Colonic mucosa (tissue), 4 donors: ENCODE measurements around the gene ZSWIM5. TPM values are rescaled to one million over a fixed set of nuclear protein-coding genes. Genes with fewer than 3 reads are reported as not detected.

Experiments used
- DNase-seq: peaks from one replicate; pipeline ENCODE4 v3.0.0-alpha.2; 2020
- H3K27ac ChIP-seq: fragments of 200-600 bp; one replicate; pipeline ENCODE4 v1.8.0; 2021
- H3K27me3 ChIP-seq: fragments of 200-600 bp; one replicate; pipeline ENCODE4 v1.8.0; 2021
- H3K36me3 ChIP-seq: fragments of 200-600 bp; one replicate; pipeline ENCODE4 v1.8.0; 2021
- H3K4me1 ChIP-seq: fragments of 200-600 bp; one replicate; pipeline ENCODE4 v1.8.0; 2021; ENCODE audit warnings: mild to moderate bottlenecking
- H3K4me3 ChIP-seq: fragments of 200-600 bp; one replicate; pipeline ENCODE4 v1.8.0; 2021
- H3K9ac ChIP-seq, 2 donors: one replicate each; pipeline ENCODE4 v1.7.0; 2013; ENCODE audit warnings: control low read depth in 2 of 2, low read depth in 2 of 2, low read length in 2 of 2
- H3K9me3 ChIP-seq: fragments of 200-600 bp; one replicate; pipeline ENCODE4 v1.8.0; 2021
- intact Hi-C: fragments of 100-400 bp; cut with DNase I; formaldehyde crosslinking; loops from one replicate; pipeline ENCODE4 v1.14.1; 2022
- total RNA-seq, 2 donors: library from RNA; stranded (reverse); fragmentation: NEBNext Ultra II Directional in 1 of 2; extraction: Animal tissue kit (Norgen Biotek cat#: 25700) in 1 of 2; gene quantifications; one replicate each; pipeline ENCODE4 v1.2.1, GENCODE V29; 2021
- TF ChIP-seq, protein P1 (sequence below): fragments of 200-600 bp; IDR thresholded peaks from one replicate; pipeline ENCODE4 v1.8.0; 2022; ENCODE audit warnings: antibody characterized with exemption, mild to moderate bottlenecking
- donor health status: healthy.
- donor health status: DM: no; HTN: no; CAD: no.
- donor health status: DM: no; HTN: no; CAD: no.

ZSWIM5 gene
- total RNA-seq, 2 donors from 2014 or later = 9.0 to 9.7 TPM

DNA sequence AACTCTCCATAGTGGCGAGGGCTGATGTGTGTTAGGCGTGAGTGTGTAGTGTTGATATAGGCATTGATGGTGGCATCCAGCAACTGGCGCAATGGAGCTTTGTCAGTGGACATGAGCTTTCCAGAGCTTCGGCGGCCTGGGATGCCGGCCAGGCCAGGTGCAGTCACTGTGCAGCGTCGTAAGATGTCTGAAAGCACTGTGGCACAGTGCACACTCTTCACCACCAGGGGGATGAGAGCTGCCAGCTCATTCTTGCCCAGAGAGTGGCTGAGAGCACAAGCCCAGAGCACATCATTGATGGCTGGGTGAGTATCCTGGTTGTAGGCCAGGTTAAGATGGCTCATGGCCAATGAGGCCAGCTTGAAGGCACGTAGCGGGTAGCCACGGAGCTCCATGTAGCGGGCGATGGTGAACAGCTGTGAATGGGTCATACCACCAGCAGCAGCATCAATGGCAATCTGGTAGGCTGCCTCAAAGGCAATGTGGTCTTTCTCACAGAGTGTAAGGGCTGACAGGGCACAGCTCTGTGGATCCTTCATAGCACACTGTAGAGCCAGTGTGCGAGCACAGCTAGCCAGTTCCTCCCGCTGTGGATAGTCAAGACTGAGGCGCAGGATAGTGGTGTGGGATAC lies 187.7 kb downstream of the ZSWIM5 start:
- H3K36me3 ChIP-seq = no peaks in the 10 kb centered on the region
- H3K9ac ChIP-seq = no peak overlapping the region
- H3K9me3 ChIP-seq = no peaks in the 10 kb centered on the region
- peak; percentile 71 for DNase-seq
- H3K27me3 ChIP-seq = no peaks in the 10 kb centered on the region
- H3K4me3 ChIP-seq = no peak overlapping the region
- intact Hi-C loops = loop anchor here (5.0 kb wide), 1 partner anchor 214 kb away; no protein-coding TSS in a partner anchor
- H3K27ac ChIP-seq = no peak overlapping the region
- TF ChIP-seq, protein P1, sequence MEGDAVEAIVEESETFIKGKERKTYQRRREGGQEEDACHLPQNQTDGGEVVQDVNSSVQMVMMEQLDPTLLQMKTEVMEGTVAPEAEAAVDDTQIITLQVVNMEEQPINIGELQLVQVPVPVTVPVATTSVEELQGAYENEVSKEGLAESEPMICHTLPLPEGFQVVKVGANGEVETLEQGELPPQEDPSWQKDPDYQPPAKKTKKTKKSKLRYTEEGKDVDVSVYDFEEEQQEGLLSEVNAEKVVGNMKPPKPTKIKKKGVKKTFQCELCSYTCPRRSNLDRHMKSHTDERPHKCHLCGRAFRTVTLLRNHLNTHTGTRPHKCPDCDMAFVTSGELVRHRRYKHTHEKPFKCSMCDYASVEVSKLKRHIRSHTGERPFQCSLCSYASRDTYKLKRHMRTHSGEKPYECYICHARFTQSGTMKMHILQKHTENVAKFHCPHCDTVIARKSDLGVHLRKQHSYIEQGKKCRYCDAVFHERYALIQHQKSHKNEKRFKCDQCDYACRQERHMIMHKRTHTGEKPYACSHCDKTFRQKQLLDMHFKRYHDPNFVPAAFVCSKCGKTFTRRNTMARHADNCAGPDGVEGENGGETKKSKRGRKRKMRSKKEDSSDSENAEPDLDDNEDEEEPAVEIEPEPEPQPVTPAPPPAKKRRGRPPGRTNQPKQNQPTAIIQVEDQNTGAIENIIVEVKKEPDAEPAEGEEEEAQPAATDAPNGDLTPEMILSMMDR = peak; percentile 79
- no peaks in the 10 kb centered on the region for H3K4me1 ChIP-seq

DNA sequence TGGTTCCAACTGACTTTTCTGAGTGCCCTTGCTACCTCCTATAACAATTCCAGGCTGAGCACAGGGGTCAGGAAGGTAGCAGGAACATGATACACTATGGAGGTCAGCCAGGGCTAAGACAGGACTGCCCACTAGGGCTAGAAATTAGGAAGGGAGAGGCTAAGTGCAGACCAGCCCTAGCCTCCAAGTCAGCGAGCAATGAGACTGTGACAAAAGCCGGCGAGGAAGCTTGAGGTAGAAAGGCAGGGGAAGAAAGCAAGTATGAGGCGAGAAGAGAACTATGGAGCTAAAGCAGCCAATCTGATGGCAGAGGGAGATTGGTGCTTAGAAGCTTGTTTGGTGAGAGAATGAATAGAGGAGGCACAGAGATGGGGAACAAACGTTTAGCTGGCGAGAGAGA lies 189.6 kb downstream of the ZSWIM5 start:
- Histone ChIP-seq H3K27me3 (no peaks in the 10 kb centered on the region), H3K9me3 (no peaks in the 10 kb centered on the region), H3K27ac (no peak overlapping the region), H3K36me3 (no peaks in the 10 kb centered on the region), H3K4me3 (no peak overlapping the region), H3K9ac (no peak overlapping the region), H3K4me1 (no peaks in the 10 kb centered on the region)
- TF ChIP-seq, protein P1 = no peak
- DNase-seq = no peak
- intact Hi-C loops = loop anchor here (2.0 to 5.0 kb wide), 2 partner anchors 216 to 284 kb away; no protein-coding TSS in a partner anchor

DNA sequence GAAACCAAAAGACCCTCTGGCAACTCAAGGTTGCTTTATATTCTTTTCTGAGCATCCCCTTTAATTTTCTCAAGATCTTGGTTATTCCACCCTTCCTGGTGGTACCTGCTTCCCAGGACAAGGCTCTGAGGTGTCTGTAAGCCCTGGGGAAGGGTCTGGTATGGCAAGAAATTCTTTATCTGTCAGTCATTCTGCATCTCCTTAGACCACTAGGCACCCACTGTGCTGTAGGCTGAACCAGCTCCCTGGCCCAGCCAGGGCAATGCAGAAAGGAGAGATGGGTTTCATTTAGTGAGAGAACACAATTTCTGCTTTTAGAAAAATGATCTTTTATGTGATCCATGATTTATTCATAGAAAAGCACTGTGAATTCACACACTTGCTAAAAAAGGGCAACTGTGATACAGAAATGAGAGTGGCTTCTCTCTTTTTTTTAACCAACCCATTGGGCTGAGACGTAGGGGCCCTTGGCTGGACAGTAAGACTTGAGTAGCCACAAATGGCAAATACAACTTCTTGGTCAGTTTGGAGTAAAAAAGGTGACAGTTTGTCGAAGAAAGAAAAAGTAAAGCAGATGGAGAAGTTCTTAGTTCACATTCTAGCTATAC lies 190.2 kb downstream of the ZSWIM5 start:
- Histone ChIP-seq H3K27ac (no peak overlapping the region), H3K27me3 (no peaks in the 10 kb centered on the region), H3K9ac (no peak overlapping the region), H3K36me3 (no peaks in the 10 kb centered on the region), H3K4me1 (peaks cover 4% of the 10 kb centered on the region), H3K4me3 (no peak overlapping the region), H3K9me3 (no peaks in the 10 kb centered on the region)
- intact Hi-C loops = loop anchor here (2.0 to 5.0 kb wide), 2 partner anchors 216 to 285 kb away; no protein-coding TSS in a partner anchor
- TF ChIP-seq, protein P1 = no peak
- no peak for DNase-seq

DNA sequence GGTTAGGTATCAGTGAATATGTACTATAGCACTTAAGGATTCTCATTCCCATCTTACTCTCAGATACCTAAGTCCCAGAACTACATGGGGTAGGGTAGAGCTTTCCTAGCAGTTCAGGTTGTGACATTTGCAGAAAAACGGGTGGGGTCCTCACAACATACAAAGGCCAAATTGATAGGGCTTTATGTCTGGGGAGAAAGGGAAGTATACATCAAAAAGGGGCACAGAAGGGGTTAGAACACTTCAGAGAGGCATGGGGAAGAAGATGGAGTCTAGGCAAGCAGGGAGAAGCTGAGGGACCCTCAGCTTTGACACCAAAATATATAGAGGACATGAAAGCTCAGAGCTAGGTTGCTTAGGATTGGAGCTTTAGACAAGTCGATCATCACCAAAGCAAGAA lies 190.7 kb downstream of the ZSWIM5 start:
- TF ChIP-seq, protein P1 = no peak
- intact Hi-C loops = loop anchor here (2.0 to 5.0 kb wide), 2 partner anchors 217 to 285 kb away; no protein-coding TSS in a partner anchor

DNA sequence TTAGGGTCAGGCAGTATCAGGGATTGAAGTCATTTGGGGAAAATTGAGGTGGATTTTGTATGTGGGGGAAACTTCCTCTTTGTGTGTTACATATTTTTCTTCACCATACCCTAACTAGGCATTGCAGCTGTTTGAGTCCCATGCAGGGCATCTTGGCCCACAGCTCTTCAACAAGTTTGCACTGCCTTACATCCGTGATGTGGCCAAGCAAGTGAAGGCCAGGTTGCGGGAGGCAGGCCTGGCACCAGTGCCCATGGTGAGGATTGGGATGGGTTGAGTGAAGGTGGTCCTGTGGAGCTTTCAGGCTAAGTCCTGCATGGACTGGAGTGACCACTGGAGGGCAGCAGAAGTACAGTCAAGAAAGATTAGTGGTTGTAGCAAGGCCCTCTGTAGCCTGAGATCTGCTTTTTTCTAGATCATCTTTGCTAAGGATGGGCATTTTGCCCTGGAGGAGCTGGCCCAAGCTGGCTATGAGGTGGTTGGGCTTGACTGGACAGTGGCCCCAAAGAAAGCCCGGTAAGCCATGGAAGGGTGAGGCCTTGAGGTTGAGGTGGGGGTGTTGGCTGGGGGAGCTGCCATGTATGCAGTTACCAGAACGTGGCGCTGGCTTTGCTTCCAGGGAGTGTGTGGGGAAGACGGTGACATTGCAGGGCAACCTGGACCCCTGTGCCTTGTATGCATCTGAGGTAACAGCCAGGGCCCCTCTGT lies 191.9 kb downstream of the ZSWIM5 start:
- Histone ChIP-seq H3K4me1 (peaks cover 12% of the 10 kb centered on the region), H3K27me3 (no peaks in the 10 kb centered on the region), H3K4me3 (no peak overlapping the region), H3K9ac (no peak overlapping the region), H3K9me3 (no peaks in the 10 kb centered on the region), H3K36me3 (no peaks in the 10 kb centered on the region), H3K27ac (no peak overlapping the region)
- TF ChIP-seq, protein P1 = peak; percentile 83
- peak; percentile 81 for DNase-seq
- intact Hi-C loops = loop anchor here (5.0 kb wide), 2 partner anchors 218 to 478 kb away; partner anchors contain the start of gene TESK2

More for the DNA sequence above, 190.7 kb downstream of the ZSWIM5 start:
- DNase-seq = no peak
- H3K27ac ChIP-seq = no peak overlapping the region
- H3K9me3 ChIP-seq = no peaks in the 10 kb centered on the region
- H3K27me3 ChIP-seq = no peaks in the 10 kb centered on the region
- H3K4me1 ChIP-seq = peaks cover 4% of the 10 kb centered on the region
- H3K9ac ChIP-seq = no peak overlapping the region
- no peak overlapping the region for H3K4me3 ChIP-seq
- no peaks in the 10 kb centered on the region for H3K36me3 ChIP-seq
